NCI-H345 treated with DMSO at 0.1 percent for 48 hours (cell line): ENCODE measurements around the gene CFAP58.
"Not testable (repeated sequence)": the region's sequence is repeated elsewhere in the genome, so short reads cannot be mapped to it uniquely, and the experiment has no call there.

Source experiments
- DNase-seq: peaks from one replicate; lab custom pipeline; 2025; ENCODE audit not compliant: unreplicated experiment; lab: John Stamatoyannopoulos, UW

CFAP58 gene

GRCh38 chr10:104430360-104430759 lies 76.7 kb downstream of the CFAP58 start:
- no peak for DNase-seq

GRCh38 chr10:104433669-104434068 lies 80.0 kb downstream of the CFAP58 start:
- DNase-seq = no peak

GRCh38 chr10:104434601-104435000 lies 81.0 kb downstream of the CFAP58 start:
- no peak for DNase-seq

DNA sequence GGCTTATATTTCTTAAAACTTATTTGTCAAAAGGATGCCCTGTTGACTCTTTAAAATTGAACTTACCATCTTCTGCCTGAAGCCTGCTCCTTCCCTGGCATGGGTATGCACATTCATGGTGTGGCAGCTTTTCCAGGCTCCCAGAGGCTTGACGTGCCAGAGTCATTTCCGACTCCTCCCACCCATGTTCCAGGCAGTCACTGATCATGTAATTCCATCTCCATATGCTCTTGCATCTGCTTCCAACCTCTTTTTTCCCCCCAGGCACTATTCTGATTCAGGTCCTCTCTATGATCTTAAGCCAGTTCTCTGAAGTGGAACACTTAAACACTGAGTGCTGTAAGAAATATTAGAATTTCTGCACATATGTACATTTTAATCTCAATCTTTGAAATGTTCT lies 82.2 kb downstream of the CFAP58 start:
- DNase-seq = no peak

GRCh38 chr10:104437226-104437625 lies 83.6 kb downstream of the CFAP58 start:
- no peak for DNase-seq

- no peak for DNase-seq
Measured at GRCh38 chr10:104440221-104440620, 86.6 kb downstream of the CFAP58 start.

- no peak for DNase-seq
Measured at GRCh38 chr10:104441329-104442000, 87.8 kb downstream of the CFAP58 start.

DNA sequence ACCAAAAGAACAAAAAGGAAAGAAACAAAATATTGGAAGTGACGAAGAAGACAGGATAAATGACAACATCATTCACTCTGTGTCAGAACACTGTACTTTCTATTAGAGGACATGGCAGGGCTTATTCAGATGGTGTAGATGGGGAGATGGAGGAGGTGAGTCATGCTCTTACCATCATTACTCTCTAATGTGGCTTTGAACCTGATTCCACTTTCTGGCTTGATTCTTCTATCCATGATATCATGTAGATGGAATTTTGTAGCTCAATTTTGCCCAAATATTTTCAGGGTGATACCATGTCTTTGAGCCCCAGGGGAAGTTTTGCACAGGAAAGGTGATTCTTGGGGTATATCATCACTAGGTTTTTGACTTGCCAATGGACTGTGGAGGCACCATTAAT lies 91.7 kb downstream of the CFAP58 start:
- no peak for DNase-seq

DNA sequence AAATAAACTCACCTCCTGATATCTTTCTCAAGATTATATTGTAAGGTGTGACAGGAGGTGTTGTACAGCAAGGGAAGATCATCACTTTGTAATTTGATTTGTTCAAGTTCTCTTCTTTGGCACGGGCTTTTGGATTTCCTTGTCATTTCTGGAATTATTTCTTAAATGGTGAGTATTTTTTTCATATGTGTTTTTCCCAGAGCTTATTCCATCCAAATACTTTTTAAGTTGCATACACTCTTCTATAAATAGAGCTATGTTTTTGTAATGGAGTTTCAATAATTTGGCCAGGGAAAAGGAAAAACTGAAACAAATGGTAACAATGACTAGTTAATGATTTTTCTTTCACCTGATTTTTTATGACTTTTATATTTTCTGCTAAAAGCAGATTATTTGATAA lies 92.5 kb downstream of the CFAP58 start:
- no peak for DNase-seq

GRCh38 chr10:104447331-104447730 lies 93.7 kb downstream of the CFAP58 start:
- no peak for DNase-seq

DNA sequence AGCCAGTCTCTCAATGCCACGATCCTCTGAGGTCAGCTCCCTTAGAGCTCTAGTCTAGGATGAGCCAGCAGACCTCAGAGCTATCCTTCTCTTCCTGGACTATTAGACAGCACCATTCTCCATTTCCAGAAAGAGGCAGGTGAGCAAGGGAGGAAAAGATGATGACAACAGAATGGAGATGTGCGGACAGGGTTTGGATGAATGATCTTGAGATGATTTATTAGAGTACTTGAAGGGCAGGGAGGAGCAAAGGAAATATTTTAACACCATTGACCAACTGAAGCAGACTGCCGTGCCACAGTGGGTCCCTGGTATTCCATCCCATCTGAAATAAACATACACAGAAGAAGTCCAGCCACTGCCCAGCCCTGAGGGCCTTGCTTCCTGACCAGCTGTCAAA lies 94.3 kb downstream of the CFAP58 start:
- no peak for DNase-seq

GRCh38 chr10:104449391-104449790 lies 95.8 kb downstream of the CFAP58 start:
- DNase-seq = no peak

DNA sequence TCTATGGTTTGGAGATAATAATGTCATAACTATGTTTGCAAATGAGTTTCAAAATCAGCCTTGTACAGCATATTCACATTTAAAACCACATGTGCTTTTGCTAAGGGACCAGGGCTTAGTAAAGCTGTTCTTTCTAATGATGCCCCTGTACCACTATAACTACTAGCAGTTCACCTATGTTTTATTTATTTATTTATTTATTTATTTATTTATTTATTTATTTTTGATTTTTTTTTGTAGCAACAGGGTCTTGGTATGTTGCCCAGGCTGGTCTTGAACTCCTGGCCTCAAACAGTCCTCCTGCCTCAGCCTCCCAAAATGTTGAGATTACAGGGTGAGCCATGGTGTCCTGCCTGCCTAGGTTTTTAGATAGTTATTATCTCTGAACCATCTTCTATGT lies 96.9 kb downstream of the CFAP58 start:
- no peak for DNase-seq

DNA sequence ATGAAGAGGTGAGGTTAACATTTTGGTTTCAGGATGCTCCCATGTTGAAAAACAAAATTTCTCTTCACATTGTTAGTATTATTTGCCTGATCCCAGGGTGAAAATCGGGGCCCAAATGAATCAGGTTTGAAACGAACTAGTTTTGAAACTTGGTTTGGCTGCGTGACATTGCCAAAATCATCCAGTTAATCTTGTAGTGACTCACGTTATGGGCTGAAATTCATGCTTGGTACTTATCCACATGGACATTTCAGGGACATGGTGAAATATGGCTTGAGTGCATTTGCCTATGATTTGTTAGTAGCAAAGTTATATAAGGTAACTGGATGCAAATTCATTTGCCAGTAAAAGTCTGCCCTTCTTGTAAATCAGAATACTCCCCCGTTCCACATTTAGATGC lies 97.3 kb downstream of the CFAP58 start:
- no peak for DNase-seq

DNA sequence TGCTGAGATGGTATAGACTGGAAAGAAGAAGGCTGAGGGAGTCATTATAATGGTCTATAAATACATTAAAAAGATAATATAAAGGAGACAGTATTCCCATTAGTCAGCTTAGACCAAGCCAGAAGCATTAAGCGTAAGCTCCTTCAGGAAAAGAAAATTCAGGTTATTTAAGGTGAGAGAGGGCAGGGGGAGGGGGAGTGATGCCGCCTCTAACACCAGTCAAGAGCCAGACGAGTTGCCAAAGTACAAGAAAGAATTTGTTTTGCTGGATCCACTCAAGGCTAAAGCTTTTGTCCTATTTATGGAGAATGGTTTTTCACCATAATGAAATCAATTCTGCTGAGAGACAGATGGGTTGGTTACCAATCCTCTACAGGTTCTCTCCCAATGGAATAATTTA lies 99.3 kb downstream of the CFAP58 start:
- no peak for DNase-seq

DNA sequence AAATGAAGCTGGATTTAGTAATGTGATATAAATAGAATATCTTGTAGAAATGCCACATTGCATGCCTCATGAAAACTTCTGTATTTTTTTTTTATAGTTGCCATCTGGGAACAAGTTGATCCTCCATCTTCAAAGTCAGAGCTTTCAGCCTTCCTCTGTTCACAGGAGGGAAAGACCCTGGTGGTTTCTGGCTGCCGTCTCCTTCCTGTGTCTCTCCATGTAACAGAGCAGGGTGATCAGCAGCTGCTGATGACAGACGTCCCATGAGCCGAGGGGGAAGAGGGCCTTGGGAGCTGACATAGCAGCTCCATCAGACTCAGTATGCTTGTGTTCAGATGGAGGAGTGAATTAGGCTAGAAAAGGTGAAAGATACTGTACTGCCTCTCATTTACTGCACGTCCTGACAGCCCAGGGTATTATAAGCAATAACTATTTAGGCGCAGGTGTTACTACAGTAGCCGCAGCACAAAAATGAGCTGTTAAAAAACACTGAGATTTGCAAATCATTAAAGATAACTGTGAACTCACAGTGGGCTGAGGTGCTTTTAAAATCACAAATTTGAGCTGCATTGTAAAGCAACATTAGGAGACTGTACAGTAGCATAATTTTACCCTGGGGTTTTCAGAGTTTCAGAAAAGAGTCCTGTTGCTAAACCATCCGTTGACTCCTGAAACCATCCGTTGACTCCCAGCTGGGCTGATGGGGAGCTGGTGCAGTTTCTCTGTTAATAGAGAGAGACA lies 103.3 kb downstream of the CFAP58 start:
- no peak for DNase-seq

- no peak for DNase-seq
Measured at GRCh38 chr10:104457543-104457828, 103.9 kb downstream of the CFAP58 start.

DNA sequence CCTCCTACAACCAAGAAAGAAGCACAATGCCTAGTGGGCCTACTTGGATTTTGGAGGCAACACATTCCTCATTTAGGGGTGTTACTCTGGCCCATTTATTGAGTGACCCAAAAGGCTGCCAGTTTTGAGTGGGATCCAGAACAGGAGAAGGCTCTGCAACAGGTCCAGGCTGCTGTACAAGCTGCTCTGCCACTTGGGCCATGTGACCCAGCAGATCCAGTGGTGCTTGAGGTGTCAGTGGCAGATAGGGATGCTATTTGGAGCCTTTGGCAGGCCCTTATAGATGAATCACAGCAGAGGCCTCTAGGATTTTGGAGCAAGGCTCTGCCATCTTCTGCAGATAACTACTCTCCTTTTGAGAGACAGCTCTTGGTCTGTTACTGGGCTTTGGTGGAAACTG lies 111.9 kb downstream of the CFAP58 start:
- DNase-seq = not testable (repeated sequence)

GRCh38 chr10:104468818-104469217 lies 115.2 kb downstream of the CFAP58 start:
- DNase-seq = not testable (repeated sequence)

GRCh38 chr10:104472505-104472904 lies 118.9 kb downstream of the CFAP58 start:
- DNase-seq = no peak

DNA sequence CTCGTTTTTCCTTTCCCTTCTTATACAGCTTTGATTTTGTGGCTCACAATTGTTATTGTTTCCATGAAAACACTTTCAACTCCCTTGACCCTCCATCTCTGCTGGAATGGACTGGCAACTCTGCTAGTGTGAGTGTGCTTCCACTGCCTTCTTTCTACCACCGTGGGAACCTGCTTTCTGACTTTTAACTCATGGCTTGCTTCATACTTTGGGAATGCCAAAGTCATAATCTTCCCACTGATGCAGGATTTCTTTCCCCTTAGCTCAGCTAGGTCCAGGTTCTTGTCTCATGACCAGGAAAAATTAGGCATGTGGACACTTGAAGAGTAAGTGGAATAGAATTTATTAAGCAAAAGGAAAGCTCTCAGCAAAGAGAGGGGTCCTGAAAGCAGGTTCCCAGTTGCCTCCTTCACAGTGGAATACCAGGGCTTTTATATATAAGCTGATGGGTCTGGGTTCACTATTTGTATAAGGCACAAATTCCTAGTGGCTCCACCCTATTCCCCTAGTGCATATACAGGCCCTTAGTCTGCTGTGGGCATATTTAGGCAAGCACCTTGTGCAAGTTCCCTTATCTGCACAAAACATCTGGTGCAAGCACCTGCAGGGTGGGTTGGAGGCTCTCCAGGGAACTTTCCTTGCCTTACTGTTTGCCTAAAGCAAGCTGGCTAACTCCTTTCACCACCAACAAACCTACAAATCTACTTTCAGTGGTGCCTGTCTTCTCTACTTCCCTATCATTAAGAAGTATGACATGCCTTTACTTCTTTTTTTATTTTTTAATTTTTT lies 119.5 kb downstream of the CFAP58 start:
- no peak for DNase-seq

- DNase-seq = no peak
Measured at GRCh38 chr10:104478380-104478779, 124.7 kb downstream of the CFAP58 start.
